ENCODE measurements around the gene TXNRD3.

The TXNRD3 gene

GRCh38 chr3:126676919-126677705, 22.2 kb upstream of the TXNRD3 start:
- DNase-seq (ENCODE audit: low spot score) = no peak
- in situ Hi-C loops (cut with MboI; ENCODE audit: low sequenced_read_pairs, unreplicated experiment) = loop anchor here (25.0 kb wide), 1 partner anchor 760 kb away; no protein-coding TSS in a partner anchor
- no peak for TF ChIP-seq CTCF (IDR thresholded peaks at IDR 0.05; ENCODE audit: borderline replicate concordance, control extremely low read depth, extremely low read depth, insufficient read depth, missing control alignments)

- in situ Hi-C loops (cut with MboI; ENCODE audit: low sequenced_read_pairs, unreplicated experiment) = no loop called here
- TF ChIP-seq CTCF (IDR thresholded peaks at IDR 0.05; ENCODE audit: borderline replicate concordance, control extremely low read depth, extremely low read depth, insufficient read depth, missing control alignments) = no peak
Measured at GRCh38 chr3:126672741-126673140, 17.8 kb upstream of the TXNRD3 start.

GRCh38 chr3:126672340-126672739, 17.4 kb upstream of the TXNRD3 start:
- DNase-seq (ENCODE audit: low spot score) = no peak
- in situ Hi-C loops (cut with MboI; ENCODE audit: low sequenced_read_pairs, unreplicated experiment) = no loop called here
- TF ChIP-seq CTCF (IDR thresholded peaks at IDR 0.05; ENCODE audit: borderline replicate concordance, control extremely low read depth, extremely low read depth, insufficient read depth, missing control alignments) = no peak

More at GRCh38 chr3:126672741-126673140, 17.8 kb upstream of the TXNRD3 start:
- DNase-seq (ENCODE audit: low spot score) = peak; percentile 17

- TF ChIP-seq CTCF (IDR thresholded peaks at IDR 0.05; ENCODE audit: borderline replicate concordance, control extremely low read depth, extremely low read depth, insufficient read depth, missing control alignments) = no peak
- in situ Hi-C loops (cut with MboI; ENCODE audit: low sequenced_read_pairs, unreplicated experiment) = no loop called here
- peak; percentile 30 for DNase-seq (ENCODE audit: low spot score)
Measured at GRCh38 chr3:126671521-126671920, 16.6 kb upstream of the TXNRD3 start.

- no peak for DNase-seq (ENCODE audit: low spot score)
- in situ Hi-C loops (cut with MboI; ENCODE audit: low sequenced_read_pairs, unreplicated experiment) = no loop called here
- no peak for TF ChIP-seq CTCF (IDR thresholded peaks at IDR 0.05; ENCODE audit: borderline replicate concordance, control extremely low read depth, extremely low read depth, insufficient read depth, missing control alignments)
Measured at GRCh38 chr3:126668450-126669401, 13.8 kb upstream of the TXNRD3 start.

GRCh38 chr3:126667631-126668449, 12.9 kb upstream of the TXNRD3 start:
- no peak for DNase-seq (ENCODE audit: low spot score)
- no peak for TF ChIP-seq CTCF (IDR thresholded peaks at IDR 0.05; ENCODE audit: borderline replicate concordance, control extremely low read depth, extremely low read depth, insufficient read depth, missing control alignments)
- in situ Hi-C loops (cut with MboI; ENCODE audit: low sequenced_read_pairs, unreplicated experiment) = no loop called here

Measured in GM13976 (cell line).